ENCODE results near the gene SPAG6.

The SPAG6 gene

GRCh38 chr10:22365233-22365632, 19.9 kb downstream of the SPAG6 start:
- no peak for TF ChIP-seq CTCF (conservative IDR thresholded peaks at IDR 0.05; ENCODE audit: low read depth)
- ChIA-PET POLR2A (ENCODE audit: low non-redundant PET) (no interaction called here), CTCF (interaction anchor here (0.5 kb wide), 1 partner anchor 196 kb away, joined by 3 read pairs; no protein-coding TSS in a partner anchor)
- DNase-seq (ENCODE audit: low spot score) = no peak
- no peak overlapping the region for H3K27ac ChIP-seq

- no peak for TF ChIP-seq CTCF (conservative IDR thresholded peaks at IDR 0.05; ENCODE audit: low read depth)
- ChIA-PET CTCF (interaction anchor here (0.5 kb wide), 1 partner anchor 196 kb away, joined by 3 read pairs; no protein-coding TSS in a partner anchor), POLR2A (ENCODE audit: low non-redundant PET) (no interaction called here)
- DNase-seq (ENCODE audit: low spot score) = no peak
- no peak overlapping the region for H3K27ac ChIP-seq
Observed at GRCh38 chr10:22365644-22366434, 20.5 kb downstream of the SPAG6 start.

- no peak overlapping the region for H3K27ac ChIP-seq
- no peak for TF ChIP-seq CTCF (conservative IDR thresholded peaks at IDR 0.05; ENCODE audit: low read depth)
- CTCF ChIA-PET = no interaction called here
- POLR2A ChIA-PET (ENCODE audit: low non-redundant PET) = no interaction called here
- no peak for DNase-seq (ENCODE audit: low spot score)
Observed at GRCh38 chr10:22366435-22366703, 21.1 kb downstream of the SPAG6 start.

- ChIA-PET CTCF (no interaction called here), POLR2A (ENCODE audit: low non-redundant PET) (no interaction called here)
- H3K27ac ChIP-seq = no peak overlapping the region
- DNase-seq (ENCODE audit: low spot score) = no peak
- no peak for TF ChIP-seq CTCF (conservative IDR thresholded peaks at IDR 0.05; ENCODE audit: low read depth)
Observed at GRCh38 chr10:22366771-22367170, 21.5 kb downstream of the SPAG6 start.

GRCh38 chr10:22367471-22367870, 22.2 kb downstream of the SPAG6 start:
- TF ChIP-seq CTCF (conservative IDR thresholded peaks at IDR 0.05; ENCODE audit: low read depth) = no peak
- ChIA-PET CTCF (no interaction called here), POLR2A (ENCODE audit: low non-redundant PET) (no interaction called here)
- DNase-seq (ENCODE audit: low spot score) = no peak
- no peak overlapping the region for H3K27ac ChIP-seq

GRCh38 chr10:22368402-22368801, 23.1 kb downstream of the SPAG6 start:
- no peak for DNase-seq (ENCODE audit: low spot score)
- no peak overlapping the region for H3K27ac ChIP-seq
- ChIA-PET CTCF (no interaction called here), POLR2A (ENCODE audit: low non-redundant PET) (no interaction called here)
- TF ChIP-seq CTCF (conservative IDR thresholded peaks at IDR 0.05; ENCODE audit: low read depth) = no peak

Data from RWPE1 (cell line).